Urinary bladder (tissue), 4 donors: ENCODE data around the gene ACSL5. TPM values are rescaled to one million over a fixed set of nuclear protein-coding genes. Genes with fewer than 3 reads are reported as not detected.
A peak's percentile ranks its signal among the peaks of the same experiment; 100 is the strongest.

ENCODE experiments used
- DNase-seq: peaks from one replicate; pipeline ENCODE4 v3.0.0-alpha.2; 2015; ENCODE audit errors: extremely low spot score
- H3K27ac ChIP-seq: one replicate; pipeline ENCODE4 v1.5.1; 2013; ENCODE audit warnings: low read depth, mild to moderate bottlenecking, moderate library complexity
- H3K36me3 ChIP-seq: one replicate; pipeline ENCODE4 v1.6.1; 2013; ENCODE audit warnings: mild to moderate bottlenecking, moderate library complexity; ENCODE audit not compliant: insufficient read depth
- H3K4me1 ChIP-seq: one replicate; pipeline ENCODE4 v1.6.1; 2013; ENCODE audit warnings: mild to moderate bottlenecking, moderate library complexity; ENCODE audit not compliant: insufficient read depth
- H3K4me3 ChIP-seq: one replicate; pipeline ENCODE4 v1.5.1; 2013; ENCODE audit warnings: low read depth, low read length
- WGBS: extraction: QIAGEN DNeasy Blood & Tissue Kit; methylation state at CpG from one replicate; pipeline ENCODE4 v1.1.7; 2013; 5-methylcytosine and 5-hydroxymethylcytosine counted together
- polyA plus RNA-seq: library from polyadenylated mRNA; stranded (reverse); fragments of 200-250 nt; gene quantifications from one replicate; pipeline ENCODE4 v1.2.3, GENCODE V29; 2013
- total RNA-seq: library from RNA; depleted of rRNA; stranded (reverse); fragments of >200 nt; gene quantifications from one replicate; pipeline ENCODE4 v1.2.3, GENCODE V29; 2014
- donor health status: healthy with polysubstance abuse.
- donor health status: healthy.

ACSL5 gene
- total and polyA plus RNA-seq, 2 donors = 20.2 to 38.8 TPM

DNA sequence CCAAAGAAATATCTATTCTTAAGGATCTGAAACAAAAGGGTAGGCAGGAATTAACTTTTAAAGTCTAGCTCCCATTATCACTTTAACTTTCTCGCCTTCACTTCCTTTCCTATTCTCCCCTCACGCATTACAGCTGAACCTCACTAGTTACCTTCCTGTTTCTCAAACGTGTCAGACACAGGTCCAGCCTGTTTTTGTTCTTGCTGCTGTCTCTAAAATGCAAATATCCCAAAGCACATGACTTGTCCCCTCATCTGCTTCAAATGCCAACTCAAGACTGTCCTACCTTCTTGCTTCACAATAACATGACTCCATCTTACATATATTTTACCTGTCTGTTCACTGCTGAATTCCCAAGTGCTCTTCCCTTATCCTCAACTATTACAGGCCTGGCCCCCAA lies 55.2 kb downstream of the ACSL5 start:
- no peak for DNase-seq
- H3K4me1 ChIP-seq = no peaks in the 10 kb centered on the region
- 74% methylated on average over 3 of the region's 3 CpGs for WGBS
- H3K36me3 ChIP-seq = peaks cover 2% of the 10 kb centered on the region
- no peak overlapping the region for H3K4me3 ChIP-seq
- H3K27ac ChIP-seq = no peak overlapping the region

DNA sequence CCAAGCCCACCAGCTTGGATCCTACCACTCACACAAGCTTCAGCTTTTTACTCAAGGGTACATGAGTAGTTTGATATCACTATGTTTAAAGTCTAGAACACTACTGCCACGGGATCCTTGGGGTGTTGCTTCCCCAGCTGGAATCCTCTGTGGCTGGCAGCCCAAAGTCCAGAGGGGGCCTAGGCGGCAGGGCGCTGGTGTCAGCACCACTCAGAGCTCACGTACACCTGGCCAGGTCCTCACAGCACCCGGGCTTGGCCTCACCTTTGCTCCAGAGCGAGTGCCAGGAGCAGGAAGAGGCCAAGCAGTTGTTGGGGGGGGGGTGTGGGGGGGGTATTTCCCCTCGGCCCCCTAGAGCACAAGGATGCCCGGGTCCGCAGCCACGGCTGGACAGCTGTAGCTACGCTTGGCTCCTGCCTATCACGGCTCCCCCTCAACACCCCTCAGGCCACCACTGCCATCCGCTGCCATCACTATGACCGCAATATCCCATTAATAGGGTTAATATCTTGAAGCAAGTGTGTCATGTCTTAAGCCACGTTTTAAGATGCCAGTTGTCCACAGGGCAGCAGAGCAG lies 55.8 kb downstream of the ACSL5 start:
- WGBS = 85% methylated on average over 15 of the region's 15 CpGs
- DNase-seq = no peak
- Histone ChIP-seq H3K4me3 (no peak overlapping the region), H3K36me3 (peaks cover 2% of the 10 kb centered on the region), H3K27ac (no peak overlapping the region), H3K4me1 (no peaks in the 10 kb centered on the region)

DNA sequence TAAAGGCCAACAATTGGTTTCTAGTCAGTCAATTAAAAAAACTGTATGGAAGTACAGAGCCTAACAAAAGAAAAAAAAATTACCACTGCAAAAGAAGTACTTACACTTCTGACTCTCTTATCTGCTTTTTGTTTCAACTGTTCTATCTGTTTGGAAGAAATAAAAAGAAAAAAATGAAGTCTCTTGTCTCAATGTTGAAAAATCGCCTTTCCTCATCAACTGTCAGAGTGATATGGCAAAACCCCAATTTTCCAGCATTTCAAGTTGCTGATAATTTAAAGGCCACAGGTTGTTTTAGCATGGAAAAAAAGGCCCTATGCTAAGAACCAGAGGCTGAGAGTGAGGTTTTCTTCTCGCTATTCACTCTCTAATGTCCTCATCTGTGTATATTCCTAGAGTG lies 59.2 kb downstream of the ACSL5 start:
- no peaks in the 10 kb centered on the region for H3K4me1 ChIP-seq
- no peak overlapping the region for H3K27ac ChIP-seq
- 96% methylated on average over 2 of the region's 2 CpGs for WGBS
- peaks cover 5% of the 10 kb centered on the region for H3K36me3 ChIP-seq
- DNase-seq = no peak
- no peak overlapping the region for H3K4me3 ChIP-seq

DNA sequence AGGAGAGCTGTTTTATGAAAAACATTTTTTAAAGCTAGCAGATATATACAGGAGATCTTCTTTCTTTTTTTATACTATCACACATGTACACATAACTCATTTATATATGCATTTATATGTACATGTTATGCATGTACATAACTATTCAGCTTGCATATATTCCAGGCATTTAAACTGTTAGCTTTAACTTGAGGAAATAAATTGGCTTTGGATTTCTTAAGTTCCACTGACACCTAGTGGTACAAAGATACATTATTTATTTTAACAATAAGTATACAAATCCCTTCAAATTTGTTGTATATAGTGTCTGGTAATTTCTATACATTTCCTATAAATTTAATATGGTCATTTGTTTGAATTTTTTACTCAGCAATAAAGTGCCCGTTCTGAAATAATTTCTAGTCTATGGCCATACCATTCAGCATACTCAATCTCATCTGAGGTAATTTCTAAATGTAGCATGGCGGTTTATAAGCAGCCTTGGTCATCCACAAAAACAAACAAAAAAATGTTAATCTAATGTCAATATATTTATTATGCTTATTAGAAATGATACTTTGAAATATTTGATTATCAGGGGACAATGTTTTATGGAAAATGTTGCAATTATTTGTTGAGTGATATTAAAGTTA lies 61.2 kb downstream of the ACSL5 start:
- no peak overlapping the region for H3K4me3 ChIP-seq
- 84% methylated on average over 2 of the region's 2 CpGs for WGBS
- H3K36me3 ChIP-seq = peaks cover 5% of the 10 kb centered on the region
- no peak for DNase-seq
- H3K4me1 ChIP-seq = no peaks in the 10 kb centered on the region
- no peak overlapping the region for H3K27ac ChIP-seq

DNA sequence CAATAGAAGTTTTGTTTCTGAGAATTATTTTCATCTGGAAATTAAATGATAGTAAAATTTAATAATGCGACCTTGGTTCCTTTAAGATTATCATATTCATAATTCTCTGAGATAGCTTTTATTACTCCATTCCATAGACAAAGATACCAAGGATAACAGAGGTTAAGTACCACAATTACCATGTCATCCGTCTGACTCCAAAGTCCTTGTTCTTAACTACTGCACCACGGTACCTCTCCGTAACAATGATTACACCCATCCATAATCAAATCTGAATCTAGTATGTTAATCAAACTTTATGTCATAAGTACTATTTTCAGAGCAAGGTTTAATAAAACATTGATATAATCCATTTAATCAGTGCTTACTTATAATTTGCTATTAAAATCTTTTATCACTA lies 64.4 kb downstream of the ACSL5 start:
- 92% methylated on average over 4 of the region's 4 CpGs for WGBS
- no peak for DNase-seq
- peaks cover 6% of the 10 kb centered on the region for H3K36me3 ChIP-seq
- H3K27ac ChIP-seq = no peak overlapping the region
- H3K4me1 ChIP-seq = no peaks in the 10 kb centered on the region
- no peak overlapping the region for H3K4me3 ChIP-seq

DNA sequence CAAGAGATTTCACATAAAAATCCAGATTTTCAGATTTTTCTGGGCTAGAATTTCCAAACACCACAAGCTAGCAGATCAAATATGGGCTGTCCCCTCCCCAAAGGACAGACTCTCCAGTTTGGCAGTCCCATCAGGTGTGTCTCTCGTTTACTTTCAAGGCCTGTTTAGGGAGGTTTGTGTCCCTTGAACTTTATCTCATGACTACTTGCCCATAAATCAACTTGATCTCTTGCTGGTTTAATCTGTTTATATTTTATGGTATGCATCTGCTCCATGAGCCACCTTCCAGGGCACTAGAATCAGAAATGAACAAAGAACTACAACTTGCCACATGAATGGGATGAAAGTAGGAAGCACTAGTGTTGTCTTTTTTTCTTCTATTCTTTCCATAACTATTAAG lies 67.6 kb downstream of the ACSL5 start:
- no peaks in the 10 kb centered on the region for H3K4me1 ChIP-seq
- no peak overlapping the region for H3K4me3 ChIP-seq
- WGBS = 51% methylated on average over 1 of the region's 1 CpG
- H3K27ac ChIP-seq = no peak overlapping the region
- no peak for DNase-seq
- H3K36me3 ChIP-seq = peaks cover 7% of the 10 kb centered on the region

DNA sequence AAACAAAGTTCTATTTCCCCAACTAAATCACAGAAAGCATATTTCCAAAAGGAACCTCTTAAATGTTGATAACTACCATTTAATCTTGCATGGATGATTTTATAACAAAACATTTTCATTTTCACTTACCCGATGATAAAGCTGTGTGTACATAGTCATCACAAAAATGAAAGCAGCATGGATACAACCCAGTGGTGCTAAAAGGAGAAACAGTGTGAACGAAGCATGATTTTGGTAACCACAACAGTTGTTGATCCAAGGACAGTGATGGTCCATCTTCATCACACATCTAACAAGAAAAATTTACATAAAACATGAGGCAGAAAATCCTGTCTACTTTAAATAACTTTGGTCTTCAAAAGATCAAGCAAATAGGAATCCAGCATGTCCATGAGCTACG lies 68.1 kb downstream of the ACSL5 start:
- 67% methylated on average over 3 of the region's 3 CpGs for WGBS
- no peaks in the 10 kb centered on the region for H3K4me1 ChIP-seq
- DNase-seq = no peak
- H3K36me3 ChIP-seq = peaks cover 7% of the 10 kb centered on the region
- H3K4me3 ChIP-seq = no peak overlapping the region
- H3K27ac ChIP-seq = no peak overlapping the region

DNA sequence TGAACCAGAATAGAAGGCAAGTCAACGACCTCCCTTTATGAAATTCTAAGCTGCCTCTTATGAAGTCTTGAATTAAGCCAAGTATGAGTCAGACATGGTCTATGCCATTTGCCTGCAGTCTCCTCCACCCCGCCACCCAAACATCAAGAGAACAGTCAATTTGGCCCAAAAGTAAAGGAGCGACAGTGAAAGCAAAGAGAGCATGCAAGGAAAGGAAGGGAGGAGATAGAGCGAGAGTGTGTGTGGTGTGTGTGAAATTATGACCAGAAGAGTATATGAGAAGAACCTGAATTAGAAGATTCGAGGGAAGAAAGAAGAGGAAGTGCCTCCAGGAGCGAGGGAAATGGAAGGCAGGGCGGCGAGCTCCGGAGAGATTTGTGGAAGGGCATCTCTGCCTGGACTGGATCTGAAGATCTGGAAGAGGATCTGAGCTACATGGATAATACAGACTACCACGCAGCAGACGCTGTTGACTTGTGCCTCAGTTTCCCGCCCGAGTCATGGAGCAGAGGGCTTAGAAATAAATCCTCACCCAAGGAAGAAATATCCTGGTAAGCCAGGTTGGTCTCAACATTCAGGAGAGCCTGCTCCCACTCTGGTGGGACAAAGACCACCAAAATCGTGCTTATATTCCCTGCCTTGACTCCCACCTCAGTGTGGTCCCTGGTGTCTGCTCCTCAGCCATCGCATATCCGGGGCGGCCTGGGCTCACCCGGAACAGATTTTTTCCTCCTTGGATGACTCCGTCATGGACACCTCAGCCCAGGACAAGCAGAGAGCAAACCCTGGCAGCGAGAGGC lies 72.3 kb downstream of the ACSL5 start:
- peak overlapping the region; percentile 87 for H3K4me3 ChIP-seq
- WGBS = 6% methylated on average over 20 of the region's 20 CpGs
- H3K27ac ChIP-seq = peak overlapping the region; percentile 77
- H3K36me3 ChIP-seq = peaks cover 4% of the 10 kb centered on the region
- no peaks in the 10 kb centered on the region for H3K4me1 ChIP-seq
- no peak for DNase-seq

DNA sequence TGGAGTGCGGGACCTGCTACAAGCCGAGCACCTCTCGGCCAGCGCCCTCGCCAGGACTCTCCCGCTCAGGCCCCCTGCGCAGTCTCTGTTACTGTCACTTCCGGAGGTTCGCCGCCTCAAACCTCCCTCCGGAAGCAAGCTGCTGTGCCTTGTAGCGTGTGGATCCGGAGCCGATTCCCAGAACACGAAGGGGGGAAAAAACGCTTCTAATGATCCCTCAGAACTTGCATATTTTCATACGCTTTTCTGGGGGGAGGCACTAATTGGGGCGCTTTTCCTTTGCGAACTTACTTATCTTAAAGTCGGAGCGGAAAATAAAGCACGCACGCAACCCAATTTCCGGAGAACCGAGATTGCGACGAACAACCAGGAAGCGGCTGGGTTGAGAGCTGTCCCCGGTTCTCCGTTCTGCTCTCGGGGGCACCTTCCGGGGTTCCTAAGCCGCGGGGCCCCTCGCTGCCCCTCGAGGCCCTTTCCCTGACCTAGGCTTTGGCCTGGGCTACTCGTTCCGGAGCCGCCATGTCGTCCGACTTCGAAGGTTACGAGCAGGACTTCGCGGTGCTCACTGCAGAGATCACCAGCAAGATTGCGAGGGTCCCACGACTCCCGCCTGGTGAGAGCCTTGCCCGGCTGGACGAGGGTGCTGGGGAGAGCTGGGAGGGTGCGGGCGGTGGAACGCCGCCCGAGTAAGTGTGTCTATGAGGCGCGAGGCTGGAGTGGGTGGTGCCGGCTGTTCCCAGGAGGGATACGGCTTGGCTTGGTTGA lies 73.1 kb downstream of the ACSL5 start, which contains the start of the genes VTI1A and ZDHHC6:
Gene VTI1A, plus strand, starts transcription at position 361 of the 765 bp plus-strand sequence. Its CDS starts 159 bp downstream, at position 520.
Gene ZDHHC6, minus strand, starts transcription at position 60 of the 765 bp plus-strand sequence. CDS start 1,478 bp downstream, outside the sequence.
- WGBS = under 1% methylated on average over 59 of the region's 59 CpGs
- Histone ChIP-seq H3K4me1 (no peaks in the 10 kb centered on the region), H3K27ac (peak within 1 kb of the TSS; percentile 77), H3K4me3 (peak within 1 kb of the TSS; percentile 87), H3K36me3 (peaks cover 3% of the 10 kb centered on the region)
- DNase-seq = peak; percentile 68

DNA sequence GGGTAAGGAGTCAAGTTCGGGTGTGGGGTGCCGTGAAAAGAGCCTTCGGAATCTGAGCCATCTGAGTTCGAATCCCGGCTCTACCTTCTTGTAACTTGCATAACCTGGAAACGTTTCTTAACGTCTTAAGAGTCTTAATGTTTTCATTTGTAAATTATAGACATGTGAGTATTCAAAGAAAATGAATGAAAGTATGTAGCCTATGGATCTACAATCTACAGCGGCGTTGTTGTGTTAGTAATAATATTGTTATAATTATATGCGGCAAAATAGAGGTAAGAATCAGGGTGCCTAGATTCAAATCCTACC lies 73.7 kb downstream of the ACSL5 start:
- no peak for DNase-seq
- Histone ChIP-seq H3K4me1 (no peaks in the 10 kb centered on the region), H3K36me3 (peaks cover 2% of the 10 kb centered on the region), H3K4me3 (peak overlapping the region; percentile 87), H3K27ac (no peak overlapping the region)
- WGBS = 2% methylated on average over 10 of the region's 10 CpGs

DNA sequence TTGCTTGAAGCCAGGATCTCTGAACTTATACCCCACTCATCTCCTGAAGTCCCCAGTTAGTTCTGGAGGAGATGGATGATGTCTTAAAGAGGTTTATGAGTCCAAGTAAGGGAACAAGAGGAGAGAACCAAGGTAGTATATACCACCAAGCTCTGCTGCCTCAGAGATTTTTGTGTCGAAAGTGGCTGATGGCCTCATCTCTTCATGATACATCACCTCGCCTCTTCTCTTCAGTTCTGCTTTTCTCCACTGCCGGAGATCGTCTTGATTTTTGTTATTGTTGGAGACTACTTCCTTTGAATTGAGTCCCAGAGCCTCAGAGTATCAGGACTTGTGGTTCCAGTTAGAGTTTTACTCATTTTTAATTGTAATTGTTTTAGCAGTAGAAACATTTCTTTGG lies 75.0 kb downstream of the ACSL5 start:
- WGBS = 76% methylated on average over 4 of the region's 4 CpGs
- no peaks in the 10 kb centered on the region for H3K36me3 ChIP-seq
- H3K27ac ChIP-seq = no peak overlapping the region

DNA sequence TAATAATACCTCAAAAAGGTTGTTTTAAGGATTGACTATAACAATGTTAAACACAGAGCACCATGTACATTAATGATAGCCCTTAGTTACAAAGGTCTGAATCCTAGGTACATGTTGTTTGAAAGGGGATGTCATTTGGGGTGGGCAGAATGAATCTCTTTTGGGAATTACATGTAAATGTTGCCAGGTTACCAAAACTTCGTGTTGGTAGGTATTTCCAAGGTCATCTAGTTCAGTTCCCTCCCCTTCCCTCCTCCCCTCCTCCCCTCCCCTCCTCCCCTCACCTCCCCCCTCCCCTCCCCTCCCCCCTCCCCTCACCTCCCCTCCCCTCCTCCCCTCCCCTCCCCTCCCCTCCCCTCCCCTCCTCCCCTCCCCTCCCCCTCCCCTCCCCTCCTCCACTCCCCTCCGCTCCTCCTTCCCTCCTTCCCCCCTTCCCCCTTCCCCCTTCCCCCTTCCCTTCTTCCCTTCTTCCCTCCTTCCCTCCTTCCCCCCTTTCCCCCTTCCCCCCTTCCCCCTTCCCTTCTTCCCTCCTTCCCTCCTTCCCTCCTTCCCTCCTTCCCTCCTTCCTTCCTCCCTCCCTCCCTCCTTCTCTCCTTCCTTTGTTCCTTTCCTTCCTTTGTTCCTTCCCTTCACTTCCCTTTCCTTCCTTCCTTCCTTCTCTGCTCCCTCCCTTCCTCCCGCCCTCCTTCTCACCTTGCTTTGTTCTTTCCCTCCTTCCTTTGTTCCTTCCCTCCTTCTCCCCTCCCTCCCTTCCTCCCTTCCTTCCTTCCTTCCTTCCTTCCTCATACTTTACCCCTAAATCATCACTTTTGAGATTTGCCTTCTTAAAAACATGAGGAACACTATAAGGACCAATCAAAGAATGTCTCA lies 81.2 kb downstream of the ACSL5 start:
- H3K4me1 ChIP-seq = no peaks in the 10 kb centered on the region
- no peak overlapping the region for H3K27ac ChIP-seq
- DNase-seq = no peak
- no peaks in the 10 kb centered on the region for H3K36me3 ChIP-seq
- 85% methylated on average over 2 of the region's 3 CpGs for WGBS
- H3K4me3 ChIP-seq = no peak overlapping the region

More for the DNA sequence above, 75.0 kb downstream of the ACSL5 start:
- DNase-seq = no peak
- Histone ChIP-seq H3K4me3 (no peak overlapping the region), H3K4me1 (no peaks in the 10 kb centered on the region)

DNA sequence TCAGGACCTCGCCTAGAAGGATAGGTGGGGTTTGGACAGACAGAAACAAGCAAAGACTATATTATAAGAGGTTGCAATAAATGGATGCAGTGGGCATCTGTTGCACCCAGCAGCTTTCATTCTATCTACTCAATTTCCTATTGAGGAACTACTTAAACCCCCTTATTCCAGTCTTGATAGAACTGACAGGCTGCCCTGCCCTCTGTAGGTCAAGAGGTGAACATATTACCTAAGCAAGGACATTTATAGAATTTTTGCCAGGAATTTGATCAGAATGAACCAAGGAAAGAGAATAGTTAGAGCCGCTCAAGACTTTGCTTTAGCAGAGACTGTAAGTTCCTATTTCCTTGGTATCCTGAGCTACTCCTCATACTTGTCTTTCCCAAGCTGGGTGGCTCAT lies 82.6 kb downstream of the ACSL5 start:
- H3K4me3 ChIP-seq = no peak overlapping the region
- 96% methylated on average over 2 of the region's 2 CpGs for WGBS
- no peak overlapping the region for H3K27ac ChIP-seq
- H3K4me1 ChIP-seq = no peaks in the 10 kb centered on the region
- DNase-seq = no peak
- no peaks in the 10 kb centered on the region for H3K36me3 ChIP-seq
